Neural progenitor cell (in vitro differentiated cells): ENCODE data around the gene NOS3.

Source experiments
- CTCF ChIP-seq: fragments of 200-600 bp; sonication (generic); IDR thresholded peaks from 2 replicates; pipeline ENCODE4 v1.5.1; 2017; ENCODE audit warnings: antibody characterized with exemption, mild to moderate bottlenecking
- EZH2 ChIP-seq: fragments of 200-600 bp; sonication (generic); IDR thresholded peaks from 2 replicates; pipeline ENCODE4 v1.6.1; 2017; ENCODE audit warnings: antibody characterized with exemption, mild to moderate bottlenecking, moderate library complexity
- EZH2phosphoT487 ChIP-seq: fragments of 200-600 bp; sonication (generic); IDR thresholded peaks from 2 replicates; pipeline ENCODE4 v1.6.1; 2017; ENCODE audit warnings: antibody characterized with exemption

GRCh38 chr7:151053751-151054150 is 62.9 kb downstream of the NOS3 start:
- TF ChIP-seq CTCF (no peak), EZH2 (no peak), EZH2phosphoT487 (no peak)
